Fibroblast of skin of left quadriceps (primary cell): Measurements from ENCODE around the gene ZNF169.
"Not testable (repeated sequence)": the region's sequence is repeated elsewhere in the genome, so short reads cannot be mapped to it uniquely, and the experiment has no call there.

Experiments
- DNase-seq, 2 experiments: peaks; one replicate each; pipeline ENCODE4 v3.0.0-alpha.2; 2013; ENCODE audit warnings: low read depth in 2 of 2

Gene ZNF169

DNA sequence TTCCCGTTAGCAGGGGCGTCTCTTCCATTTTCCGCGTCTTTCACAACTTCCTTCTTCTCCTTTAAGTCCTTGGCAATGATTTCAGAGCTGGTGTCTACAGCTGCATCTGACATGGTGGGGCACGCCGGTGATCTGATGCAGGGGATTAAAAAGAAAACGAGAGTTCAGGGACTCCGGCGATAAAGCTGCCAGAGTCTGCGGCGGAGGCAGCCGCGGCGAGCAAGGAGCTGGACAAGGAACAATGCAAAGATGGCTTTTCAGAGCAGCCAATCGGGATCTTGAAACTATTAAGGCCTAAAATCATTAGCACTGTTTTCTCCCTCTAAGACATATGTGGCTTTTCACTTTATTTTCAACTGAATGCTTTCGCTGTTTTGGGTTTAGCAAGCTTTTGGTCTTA, 88.4 kb downstream of the ZNF169 start:
- DNase-seq: not testable (repeated sequence)

DNA sequence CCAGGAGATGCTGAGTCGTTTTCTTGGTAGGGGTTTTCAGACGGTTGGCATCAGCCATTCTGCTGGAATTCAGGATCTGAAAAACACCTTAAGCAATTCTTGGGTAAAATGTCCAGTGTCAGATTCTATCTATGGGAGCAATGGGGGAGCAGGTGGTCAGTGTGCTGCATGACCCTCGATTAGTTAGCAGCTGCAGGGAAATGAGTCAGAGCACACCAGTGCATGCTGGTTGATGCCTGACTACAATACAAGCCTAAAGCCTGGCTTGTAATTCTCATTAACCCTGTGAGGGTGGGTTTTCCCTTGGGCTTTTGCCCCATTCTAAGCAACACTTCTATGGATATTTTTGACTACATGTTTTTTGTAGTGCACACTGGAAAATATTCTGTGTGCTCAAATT, 89.7 kb downstream of the ZNF169 start:
- not testable (repeated sequence) for DNase-seq
